HG03432 (cell line): Measurements from ENCODE around the gene KIF1B.
A peak's percentile ranks its signal among the peaks of the same experiment; 100 is the strongest.
"Not testable (repeated sequence)": the region's sequence is repeated elsewhere in the genome, so short reads cannot be mapped to it uniquely, and the experiment has no call there.

Source experiments
- ATAC-seq: cut with Tn5 transposase; IDR thresholded peaks from one replicate; pipeline ENCODE4 v1.9.1; 2021; ENCODE audit warnings: mild to moderate bottlenecking, moderate library complexity; ENCODE audit not compliant: unreplicated experiment

KIF1B gene

GRCh38 chr1:10379676-10380075 lies 169.3 kb downstream of the KIF1B start:
- ATAC-seq = no peak

- ATAC-seq = no peak
Observed at GRCh38 chr1:10380594-10381275, 170.4 kb downstream of the KIF1B start.

GRCh38 chr1:10383630-10384029 lies 173.3 kb downstream of the KIF1B start:
- ATAC-seq = no peak

GRCh38 chr1:10384219-10384618 lies 173.8 kb downstream of the KIF1B start:
- ATAC-seq = no peak

- no peak for ATAC-seq
Observed at GRCh38 chr1:10386761-10387676, 176.6 kb downstream of the KIF1B start.

- ATAC-seq = no peak
Observed at GRCh38 chr1:10387677-10388386, 177.5 kb downstream of the KIF1B start.

GRCh38 chr1:10388387-10388715 lies 178.0 kb downstream of the KIF1B start:
- ATAC-seq = no peak

- ATAC-seq = no peak
Observed at GRCh38 chr1:10389271-10389973, 179.1 kb downstream of the KIF1B start.

- no peak for ATAC-seq
Observed at GRCh38 chr1:10396870-10397269, 186.5 kb downstream of the KIF1B start.

GRCh38 chr1:10398278-10398733 lies 187.9 kb downstream of the KIF1B start:
- no peak for ATAC-seq

GRCh38 chr1:10398734-10399443 lies 188.5 kb downstream of the KIF1B start, which contains the start of gene PGD:
Gene PGD, plus strand, starts transcription at chr1:10399064. Its CDS starts 54 bp downstream, at chr1:10399118.
- ATAC-seq = peak; percentile 95

GRCh38 chr1:10399444-10399941 lies 189.1 kb downstream of the KIF1B start:
- no peak for ATAC-seq

- no peak for ATAC-seq
Observed at GRCh38 chr1:10400013-10400412, 189.6 kb downstream of the KIF1B start.

- ATAC-seq = no peak
Observed at GRCh38 chr1:10401281-10401680, 190.9 kb downstream of the KIF1B start.

GRCh38 chr1:10402729-10403274 lies 192.4 kb downstream of the KIF1B start:
- no peak for ATAC-seq

GRCh38 chr1:10407201-10407600 lies 196.8 kb downstream of the KIF1B start:
- ATAC-seq = no peak

- no peak for ATAC-seq
Observed at GRCh38 chr1:10415211-10415930, 205.0 kb downstream of the KIF1B start.

- ATAC-seq = not testable (repeated sequence)
Observed at GRCh38 chr1:10415967-10416366, 205.6 kb downstream of the KIF1B start.

GRCh38 chr1:10418741-10419140 lies 208.4 kb downstream of the KIF1B start:
- ATAC-seq = not testable (repeated sequence)
